ENCODE results near the gene NR6A1. TPM values are rescaled to one million over a fixed set of nuclear protein-coding genes. Genes with fewer than 3 reads are reported as not detected.

The NR6A1 gene
- total and polyA plus RNA-seq, 4 experiments from 2014 or later: 0.06 TPM; not detected in 3

- Histone ChIP-seq H3K27me3 (ENCODE audit: insufficient read depth, low read length) (no peaks in the 10 kb centered on the region), H3K4me1 (ENCODE audit: insufficient read depth, low read length) (no peaks in the 10 kb centered on the region), H3K36me3 (ENCODE audit: insufficient read depth, low read length) (no peaks in the 10 kb centered on the region), H3K4me3 (ENCODE audit: low read length in 2 of 2) (no peak overlapping the region), H3K9me3 (ENCODE audit: control insufficient read depth in 1 of 2, low read length in 2 of 2) (no peaks in the 10 kb centered on the region), H3K27ac (ENCODE audit: low read depth, low read length) (no peak overlapping the region)
- ChIA-PET POLR2A (ENCODE audit: partially characterized antibody) (no interaction called here), CTCF (ENCODE audit: partially characterized antibody) (no interaction called here)
- no peak overlapping the region for H3K27ac Mint-ChIP-seq
- no peak for DNase-seq
- H3K9me3 Mint-ChIP-seq: no peaks in the 10 kb centered on the region
- H3K27me3 Mint-ChIP-seq: peaks cover 5 to 6% of the 10 kb centered on the region in 2 donors
- no peaks in the 10 kb centered on the region for H3K4me1 Mint-ChIP-seq
- no peak overlapping the region for H3K4me3 Mint-ChIP-seq
- intact Hi-C loops (cut with micrococcal nuclease): no loop called here
- H3K36me3 Mint-ChIP-seq: no peaks in the 10 kb centered on the region
Observed at GRCh38 chr9:124688238-124688904, 82.7 kb downstream of the NR6A1 start.

DNA sequence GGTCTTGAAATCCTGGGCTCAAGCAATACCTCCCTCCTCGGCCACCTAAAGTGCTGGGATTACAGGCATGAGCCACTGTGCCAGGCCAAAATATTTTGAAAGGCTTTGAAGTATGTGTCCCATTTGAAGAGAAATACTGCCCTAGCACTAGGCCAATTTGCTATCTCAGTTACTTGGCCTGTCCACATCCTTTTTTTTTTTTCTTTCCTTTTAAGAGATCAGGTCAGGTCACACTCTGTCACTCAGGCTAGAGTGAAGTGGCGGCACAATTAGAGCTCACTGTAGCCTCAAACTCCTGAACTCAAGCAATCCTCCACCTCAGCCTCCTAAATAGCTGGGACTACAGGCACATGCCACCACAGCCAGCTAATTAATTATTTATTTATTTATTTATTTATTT lies 84.2 kb downstream of the NR6A1 start:
- ChIA-PET POLR2A (ENCODE audit: partially characterized antibody) (no interaction called here), CTCF (ENCODE audit: partially characterized antibody) (interaction anchor here (0.9 kb wide), 1 partner anchor 13 kb away, joined by 3 read pairs; no protein-coding TSS in a partner anchor)
- peaks cover 4 to 5% of the 10 kb centered on the region in 2 donors for H3K27me3 Mint-ChIP-seq
- DNase-seq: no peak
- no peak overlapping the region for H3K27ac ChIP-seq (ENCODE audit: low read depth, low read length)
- H3K27me3 ChIP-seq (ENCODE audit: insufficient read depth, low read length): no peaks in the 10 kb centered on the region
- H3K4me3 Mint-ChIP-seq: no peak overlapping the region
- H3K27ac Mint-ChIP-seq: no peak overlapping the region
- no peak overlapping the region for H3K4me3 ChIP-seq (ENCODE audit: low read length in 2 of 2)
- H3K36me3 ChIP-seq (ENCODE audit: insufficient read depth, low read length): no peaks in the 10 kb centered on the region
- H3K36me3 Mint-ChIP-seq: no peaks in the 10 kb centered on the region
- no peaks in the 10 kb centered on the region for H3K4me1 ChIP-seq (ENCODE audit: insufficient read depth, low read length)
- H3K9me3 Mint-ChIP-seq: no peaks in the 10 kb centered on the region
- H3K4me1 Mint-ChIP-seq: no peaks in the 10 kb centered on the region
- intact Hi-C loops (cut with micrococcal nuclease): no loop called here
- no peaks in the 10 kb centered on the region for H3K9me3 ChIP-seq (ENCODE audit: control insufficient read depth in 1 of 2, low read length in 2 of 2)

- Mint-ChIP-seq H3K4me3 (no peak overlapping the region), H3K36me3 (no peaks in the 10 kb centered on the region), H3K27me3 (peaks cover 7 to 10% of the 10 kb centered on the region in 2 donors), H3K4me1 (no peaks in the 10 kb centered on the region), H3K9me3 (no peaks in the 10 kb centered on the region), H3K27ac (no peak overlapping the region)
- POLR2A ChIA-PET (ENCODE audit: partially characterized antibody): no interaction called here
- Histone ChIP-seq H3K27ac (ENCODE audit: low read depth, low read length) (no peak overlapping the region), H3K27me3 (ENCODE audit: insufficient read depth, low read length) (no peaks in the 10 kb centered on the region), H3K9me3 (ENCODE audit: control insufficient read depth in 1 of 2, low read length in 2 of 2) (no peaks in the 10 kb centered on the region), H3K4me3 (ENCODE audit: low read length in 2 of 2) (no peak overlapping the region), H3K4me1 (ENCODE audit: insufficient read depth, low read length) (no peaks in the 10 kb centered on the region), H3K36me3 (ENCODE audit: insufficient read depth, low read length) (no peaks in the 10 kb centered on the region)
- DNase-seq: no peak
- CTCF ChIA-PET (ENCODE audit: partially characterized antibody): no interaction called here
- intact Hi-C loops (cut with micrococcal nuclease): no loop called here
Observed at GRCh38 chr9:124685217-124685616, 85.9 kb downstream of the NR6A1 start.

DNA sequence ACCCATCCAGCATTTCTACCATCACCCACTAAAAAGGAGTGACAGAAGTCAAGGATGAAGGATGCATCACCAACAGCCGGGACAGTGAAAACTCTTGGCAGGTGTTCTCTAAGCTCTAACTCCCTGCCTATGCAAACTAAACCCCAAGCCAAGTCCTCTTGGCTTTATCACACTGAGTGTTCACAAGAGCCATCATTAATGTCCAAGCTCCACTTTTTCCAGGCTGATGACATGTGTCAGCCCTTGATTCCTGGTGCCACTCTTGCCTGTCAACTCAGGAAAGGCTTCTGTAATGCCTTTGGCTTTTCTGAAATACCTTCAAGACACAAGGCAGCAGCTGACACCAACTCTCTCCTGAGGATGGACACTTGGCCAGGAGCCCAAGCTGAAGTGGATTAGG lies 86.9 kb downstream of the NR6A1 start:
- Mint-ChIP-seq H3K4me1 (no peaks in the 10 kb centered on the region), H3K4me3 (no peak overlapping the region), H3K27me3 (peaks cover 9 to 11% of the 10 kb centered on the region in 2 donors), H3K27ac (no peak overlapping the region), H3K36me3 (no peaks in the 10 kb centered on the region), H3K9me3 (no peaks in the 10 kb centered on the region)
- Histone ChIP-seq H3K36me3 (ENCODE audit: insufficient read depth, low read length) (no peaks in the 10 kb centered on the region), H3K4me3 (ENCODE audit: low read length in 2 of 2) (no peak overlapping the region), H3K27ac (ENCODE audit: low read depth, low read length) (no peak overlapping the region), H3K27me3 (ENCODE audit: insufficient read depth, low read length) (no peaks in the 10 kb centered on the region), H3K9me3 (ENCODE audit: control insufficient read depth in 1 of 2, low read length in 2 of 2) (no peaks in the 10 kb centered on the region), H3K4me1 (ENCODE audit: insufficient read depth, low read length) (no peaks in the 10 kb centered on the region)
- intact Hi-C loops (cut with micrococcal nuclease): no loop called here
- no peak for DNase-seq
- POLR2A ChIA-PET (ENCODE audit: partially characterized antibody): no interaction called here
- CTCF ChIA-PET (ENCODE audit: partially characterized antibody): no interaction called here

GRCh38 chr9:124683043-124683442 lies 88.1 kb downstream of the NR6A1 start:
- Mint-ChIP-seq H3K4me3 (no peak overlapping the region), H3K4me1 (no peaks in the 10 kb centered on the region), H3K27me3 (peaks cover 10 to 11% of the 10 kb centered on the region in 2 donors), H3K36me3 (no peaks in the 10 kb centered on the region), H3K9me3 (no peaks in the 10 kb centered on the region), H3K27ac (no peak overlapping the region)
- Histone ChIP-seq H3K9me3 (ENCODE audit: control insufficient read depth in 1 of 2, low read length in 2 of 2) (no peaks in the 10 kb centered on the region), H3K4me1 (ENCODE audit: insufficient read depth, low read length) (no peaks in the 10 kb centered on the region), H3K27me3 (ENCODE audit: insufficient read depth, low read length) (no peaks in the 10 kb centered on the region), H3K4me3 (ENCODE audit: low read length in 2 of 2) (no peak overlapping the region), H3K27ac (ENCODE audit: low read depth, low read length) (no peak overlapping the region), H3K36me3 (ENCODE audit: insufficient read depth, low read length) (no peaks in the 10 kb centered on the region)
- CTCF ChIA-PET (ENCODE audit: partially characterized antibody): interaction anchor here (1.1 kb wide), 1 partner anchor 8 kb away, joined by 3 read pairs; no protein-coding TSS in a partner anchor
- intact Hi-C loops (cut with micrococcal nuclease): no loop called here
- POLR2A ChIA-PET (ENCODE audit: partially characterized antibody): no interaction called here
- no peak for DNase-seq

DNA sequence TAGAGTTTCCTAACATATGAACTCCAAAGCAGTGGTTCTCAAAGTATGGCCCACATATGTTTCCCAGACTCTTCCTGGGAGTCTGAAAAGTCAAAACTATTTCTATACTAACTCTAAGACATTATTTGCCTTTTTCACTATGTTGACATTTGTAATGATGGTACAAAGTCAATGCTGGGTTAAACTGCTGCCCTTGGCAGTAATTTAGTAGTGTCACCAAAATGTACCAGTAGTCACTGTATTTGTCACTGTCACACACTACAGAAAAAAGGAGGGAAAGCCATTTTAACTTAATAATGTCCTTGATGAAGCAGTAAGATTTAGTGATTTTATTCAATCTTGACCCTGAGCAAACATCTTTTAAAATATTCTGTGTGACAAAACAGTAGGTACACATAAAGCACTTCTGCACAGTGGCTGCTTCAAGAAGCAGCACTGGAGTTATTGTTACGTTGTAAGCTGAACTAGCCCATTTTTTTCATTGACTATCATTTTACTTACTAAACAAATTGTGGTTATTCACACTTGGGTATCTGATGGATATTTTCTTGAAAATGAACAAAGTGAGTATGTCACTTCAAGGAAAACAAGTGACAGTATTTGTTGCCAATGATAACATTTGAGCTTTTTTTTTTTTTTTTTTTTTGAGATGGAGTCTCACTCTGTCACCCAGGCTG lies 90.3 kb downstream of the NR6A1 start:
- no peak for DNase-seq
- H3K27me3 ChIP-seq (ENCODE audit: insufficient read depth, low read length): no peaks in the 10 kb centered on the region
- ChIA-PET CTCF (ENCODE audit: partially characterized antibody) (no interaction called here), POLR2A (ENCODE audit: partially characterized antibody) (no interaction called here)
- intact Hi-C loops (cut with micrococcal nuclease): no loop called here
- Mint-ChIP-seq H3K36me3 (no peaks in the 10 kb centered on the region), H3K4me3 (no peak overlapping the region), H3K27me3 (peaks cover 11 to 15% of the 10 kb centered on the region in 2 donors), H3K27ac (no peak overlapping the region), H3K9me3 (no peaks in the 10 kb centered on the region), H3K4me1 (no peaks in the 10 kb centered on the region)
- H3K36me3 ChIP-seq (ENCODE audit: insufficient read depth, low read length): no peaks in the 10 kb centered on the region
- no peaks in the 10 kb centered on the region for H3K9me3 ChIP-seq (ENCODE audit: control insufficient read depth in 1 of 2, low read length in 2 of 2)
- H3K27ac ChIP-seq (ENCODE audit: low read depth, low read length): no peak overlapping the region
- no peak overlapping the region for H3K4me3 ChIP-seq (ENCODE audit: low read length in 2 of 2)
- no peaks in the 10 kb centered on the region for H3K4me1 ChIP-seq (ENCODE audit: insufficient read depth, low read length)

DNA sequence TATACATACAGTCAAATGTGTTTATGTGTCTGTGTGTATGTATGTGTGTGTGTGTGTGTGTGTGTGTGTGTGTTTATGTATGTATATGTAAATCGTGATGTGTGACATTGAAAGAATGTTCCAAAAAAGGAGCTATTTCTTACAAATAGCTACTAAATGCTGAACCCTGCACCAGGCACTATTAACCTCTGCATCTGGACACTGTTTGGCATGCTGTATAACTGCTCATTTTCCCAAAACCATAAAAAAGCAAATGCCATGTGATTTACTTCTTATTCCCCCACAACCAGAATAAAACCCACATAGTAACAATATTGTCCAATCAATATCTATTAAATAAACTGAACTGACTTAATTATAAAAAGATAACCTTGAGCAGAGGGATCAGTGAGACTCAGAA lies 91.1 kb downstream of the NR6A1 start:
- Mint-ChIP-seq H3K4me3 (no peak overlapping the region), H3K27ac (no peak overlapping the region), H3K4me1 (no peaks in the 10 kb centered on the region), H3K9me3 (no peaks in the 10 kb centered on the region), H3K36me3 (no peaks in the 10 kb centered on the region), H3K27me3 (peaks cover 11 to 17% of the 10 kb centered on the region in 2 donors)
- H3K36me3 ChIP-seq (ENCODE audit: insufficient read depth, low read length): no peaks in the 10 kb centered on the region
- intact Hi-C loops (cut with micrococcal nuclease): no loop called here
- H3K27ac ChIP-seq (ENCODE audit: low read depth, low read length): no peak overlapping the region
- no peak for DNase-seq
- no peaks in the 10 kb centered on the region for H3K4me1 ChIP-seq (ENCODE audit: insufficient read depth, low read length)
- POLR2A ChIA-PET (ENCODE audit: partially characterized antibody): no interaction called here
- H3K4me3 ChIP-seq (ENCODE audit: low read length in 2 of 2): no peak overlapping the region
- no peaks in the 10 kb centered on the region for H3K27me3 ChIP-seq (ENCODE audit: insufficient read depth, low read length)
- H3K9me3 ChIP-seq (ENCODE audit: control insufficient read depth in 1 of 2, low read length in 2 of 2): no peaks in the 10 kb centered on the region
- CTCF ChIA-PET (ENCODE audit: partially characterized antibody): no interaction called here
